Upper lobe of left lung (tissue), 4 donors: Measurements from ENCODE around the gene FGF14.

Source experiments
- EP300 ChIP-seq, 4 donors: sonication (generic); formaldehyde crosslinking; IDR thresholded peaks; one replicate each; pipeline ENCODE4 v1.5.1; 2017; ENCODE audit warnings: antibody characterized with exemption in 4 of 4, control low read depth in 2 of 4
- POLR2A ChIP-seq, 4 donors: fragments of 450-650 bp; IDR thresholded peaks; one replicate each; pipeline ENCODE4 v1.5.1; 2016 to 2017; ENCODE audit warnings: antibody characterized with exemption in 4 of 4, mild to moderate bottlenecking in 2 of 4
- POLR2AphosphoS5 ChIP-seq, 2 donors: sonication (generic); formaldehyde crosslinking; IDR thresholded peaks; one replicate each; pipeline ENCODE4 v1.5.1; 2017; ENCODE audit warnings: antibody characterized with exemption in 2 of 2
- TF ChIP-seq, protein P1 (sequence below), 6 experiments: fragments of 450-650 bp in 4 of 6; fragments of 200-600 bp in 2 of 6; sonication (generic) in 2 of 6; IDR thresholded peaks; one replicate each; pipeline ENCODE4 v1.5.1; 2016 to 2019; ENCODE audit warnings: antibody characterized with exemption in 6 of 6

DNA sequence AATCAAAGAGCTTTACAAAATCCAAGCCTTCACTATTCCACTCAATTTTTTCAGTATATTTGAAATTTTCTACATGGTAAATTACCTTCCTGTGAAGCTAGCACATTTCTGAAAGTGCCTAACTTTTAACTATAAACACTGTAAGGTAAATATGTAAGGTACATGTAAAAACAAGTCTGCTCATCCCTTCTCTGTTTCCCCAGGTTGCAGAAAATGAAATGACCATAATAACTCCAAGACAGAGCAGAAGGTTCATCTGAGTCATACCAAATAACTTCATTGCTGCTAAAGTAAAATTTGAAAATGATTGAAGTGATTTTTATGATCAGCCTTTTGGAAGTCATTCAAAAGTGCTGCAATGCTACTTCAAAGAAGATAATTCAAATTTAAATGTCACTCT lies 28.6 kb downstream of the FGF14 start:
- TF ChIP-seq, protein P1, sequence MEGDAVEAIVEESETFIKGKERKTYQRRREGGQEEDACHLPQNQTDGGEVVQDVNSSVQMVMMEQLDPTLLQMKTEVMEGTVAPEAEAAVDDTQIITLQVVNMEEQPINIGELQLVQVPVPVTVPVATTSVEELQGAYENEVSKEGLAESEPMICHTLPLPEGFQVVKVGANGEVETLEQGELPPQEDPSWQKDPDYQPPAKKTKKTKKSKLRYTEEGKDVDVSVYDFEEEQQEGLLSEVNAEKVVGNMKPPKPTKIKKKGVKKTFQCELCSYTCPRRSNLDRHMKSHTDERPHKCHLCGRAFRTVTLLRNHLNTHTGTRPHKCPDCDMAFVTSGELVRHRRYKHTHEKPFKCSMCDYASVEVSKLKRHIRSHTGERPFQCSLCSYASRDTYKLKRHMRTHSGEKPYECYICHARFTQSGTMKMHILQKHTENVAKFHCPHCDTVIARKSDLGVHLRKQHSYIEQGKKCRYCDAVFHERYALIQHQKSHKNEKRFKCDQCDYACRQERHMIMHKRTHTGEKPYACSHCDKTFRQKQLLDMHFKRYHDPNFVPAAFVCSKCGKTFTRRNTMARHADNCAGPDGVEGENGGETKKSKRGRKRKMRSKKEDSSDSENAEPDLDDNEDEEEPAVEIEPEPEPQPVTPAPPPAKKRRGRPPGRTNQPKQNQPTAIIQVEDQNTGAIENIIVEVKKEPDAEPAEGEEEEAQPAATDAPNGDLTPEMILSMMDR (IDR thresholded peaks at IDR 0.05), result no peak
- TF ChIP-seq POLR2A (IDR thresholded peaks at IDR 0.05), result no peak
- TF ChIP-seq EP300 (IDR thresholded peaks at IDR 0.05), result no peak
- no peak for TF ChIP-seq POLR2AphosphoS5 (IDR thresholded peaks at IDR 0.05)
